ENCODE results near the gene DCK.
"Not testable (repeated sequence)": the region's sequence is repeated elsewhere in the genome, so short reads cannot be mapped to it uniquely, and the experiment has no call there.

Gene DCK

GRCh38 chr4:70993181-70994068 is at the start of gene DCK:
Gene DCK, plus strand, starts transcription at chr4:70993649. Its CDS starts 187 bp downstream, at chr4:70993836.
- peak; percentile 48 for DNase-seq

DNA sequence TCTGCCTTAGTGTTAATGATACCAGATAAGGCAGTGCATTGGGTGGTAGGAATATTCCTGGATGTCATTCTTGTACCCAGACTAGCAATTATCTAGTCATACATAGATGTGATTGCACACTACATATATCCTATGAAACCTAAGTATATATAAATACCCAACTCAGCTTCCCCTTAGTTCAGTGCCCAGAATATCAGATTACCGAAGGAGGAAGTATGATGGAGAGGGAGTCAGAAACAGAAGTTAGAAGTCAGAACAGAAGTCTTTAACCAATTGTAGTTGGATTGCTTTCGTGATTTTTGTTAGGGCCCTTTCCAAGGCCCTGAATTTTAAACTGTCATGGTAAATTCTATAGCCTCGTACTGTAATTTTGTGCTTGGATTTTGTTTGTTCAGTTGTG is 48.4 kb upstream of the DCK start:
- DNase-seq, result no peak

DNA sequence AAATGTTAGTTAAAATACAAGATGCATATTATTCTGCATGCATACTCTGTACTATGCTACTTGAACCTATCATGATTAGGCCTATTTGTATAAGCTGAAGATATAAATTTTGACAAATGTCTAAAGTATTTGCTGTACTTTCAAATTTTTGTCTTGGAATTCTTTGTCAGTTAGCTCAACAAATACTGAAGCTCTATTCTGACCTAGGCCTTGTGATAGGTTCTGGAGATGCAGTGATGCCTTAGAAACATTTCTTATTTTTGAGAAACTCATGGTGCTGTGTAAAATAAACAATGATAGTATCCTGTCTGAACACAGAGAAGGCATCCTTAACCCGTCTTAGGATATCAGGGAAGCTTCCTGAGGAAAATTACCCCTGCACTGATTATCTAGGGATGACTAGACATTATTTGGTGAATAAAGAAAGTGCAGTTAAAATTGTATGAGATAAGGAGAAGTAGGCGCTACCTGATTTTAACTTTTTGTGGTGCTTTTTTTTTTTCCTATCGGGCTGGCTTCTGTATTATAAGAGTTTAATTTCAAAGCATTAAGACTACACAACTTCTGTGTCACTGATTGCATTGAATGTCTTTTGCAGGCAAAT is 47.9 kb upstream of the DCK start:
- no peak for DNase-seq

DNA sequence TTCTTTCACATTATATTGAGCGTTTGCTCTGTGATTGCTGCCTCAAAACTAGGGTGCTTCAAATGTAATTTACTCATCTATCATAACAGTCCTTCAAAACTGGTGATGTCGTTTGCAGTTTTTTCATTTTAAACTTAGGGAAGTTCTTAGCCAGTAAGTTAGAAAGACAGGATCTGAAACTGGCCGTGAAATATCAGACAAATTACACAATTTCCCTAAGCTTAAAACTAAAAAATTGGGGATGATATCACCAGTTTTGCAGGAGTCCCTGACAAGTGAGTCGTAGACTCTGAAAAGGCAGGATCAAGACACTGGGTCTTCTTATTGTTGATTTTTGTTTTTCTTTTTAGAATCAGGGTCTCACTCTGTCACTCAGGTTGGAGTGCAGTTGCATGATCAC is 46.5 kb upstream of the DCK start:
- DNase-seq, result no peak

DNA sequence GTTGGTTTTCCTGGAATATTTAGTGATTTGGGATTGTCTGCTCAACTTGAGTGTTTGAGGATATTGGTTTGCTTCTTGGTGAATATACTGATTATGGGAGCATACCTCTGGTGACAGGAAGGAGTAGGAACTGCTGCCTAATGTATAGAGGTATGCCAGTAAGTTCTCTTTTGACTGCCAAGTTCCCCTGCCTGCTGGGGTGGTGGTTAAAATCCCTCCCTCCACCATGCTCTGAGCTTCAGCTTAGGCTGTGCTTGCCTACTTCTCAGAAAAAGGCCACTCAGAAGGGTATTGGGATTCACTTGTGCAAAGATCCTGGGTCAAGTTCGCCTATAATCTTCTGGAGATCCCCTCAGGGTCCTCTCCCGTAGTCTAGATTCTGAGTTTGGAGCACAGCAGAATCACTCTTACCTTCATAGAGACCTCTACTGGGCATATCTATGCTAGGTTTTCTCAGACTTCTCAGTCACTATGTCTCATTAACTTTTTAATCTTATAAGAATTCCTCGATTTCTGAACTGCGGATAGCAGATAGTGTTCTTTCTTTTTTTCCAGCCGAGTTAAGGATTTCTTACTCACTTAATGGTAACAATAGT is 44.7 kb upstream of the DCK start:
- no peak for DNase-seq

- DNase-seq, result no peak
Observed at GRCh38 chr4:70954032-70954431, 39.4 kb upstream of the DCK start.

GRCh38 chr4:70956549-70957210 is 36.8 kb upstream of the DCK start:
- DNase-seq, result no peak

DNA sequence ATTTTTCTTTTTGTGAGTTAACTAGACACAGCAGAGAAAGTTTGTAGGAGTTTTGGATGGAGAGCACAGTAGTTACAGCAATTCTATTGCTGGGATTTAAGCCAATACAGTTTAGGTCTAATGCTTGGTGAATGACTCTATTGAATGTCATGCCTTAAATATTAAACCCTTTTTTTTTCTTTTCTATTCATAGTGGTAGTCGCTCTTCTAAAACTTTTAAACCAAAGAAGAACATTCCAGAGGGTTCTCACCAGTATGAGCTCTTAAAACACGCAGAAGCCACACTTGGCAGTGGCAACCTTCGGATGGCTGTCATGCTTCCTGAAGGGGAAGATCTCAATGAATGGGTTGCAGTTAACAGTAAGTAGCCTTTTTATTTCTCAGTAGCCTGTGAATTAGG is 34.8 kb upstream of the DCK start:
- peak; percentile 41 for DNase-seq

GRCh38 chr4:70969076-70969475 is 24.4 kb upstream of the DCK start:
- no peak for DNase-seq

- DNase-seq, result no peak
Observed at GRCh38 chr4:70976252-70976651, 17.2 kb upstream of the DCK start.

- no peak for DNase-seq
Observed at GRCh38 chr4:70979445-70980008, 13.9 kb upstream of the DCK start.

DNA sequence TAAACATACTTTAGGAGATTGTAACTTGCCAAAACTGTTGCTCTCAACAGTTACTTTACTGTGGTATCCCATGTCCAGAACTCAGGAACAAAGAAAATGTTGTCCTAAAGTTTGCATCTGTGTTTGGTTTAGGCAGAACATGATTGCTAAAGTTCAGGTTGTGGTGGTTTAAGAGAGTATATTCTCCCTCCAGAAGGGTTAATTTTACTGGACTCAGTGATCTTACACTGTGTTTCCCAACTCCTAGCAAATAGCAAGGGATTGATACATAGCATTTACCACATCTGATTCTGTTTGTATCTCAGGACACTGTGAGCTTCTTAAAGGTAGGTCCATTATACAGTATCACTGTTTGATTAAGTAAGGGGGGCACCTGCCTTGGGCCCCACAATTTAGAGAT is 13.3 kb upstream of the DCK start:
- no peak for DNase-seq

GRCh38 chr4:70984106-70984505 is 9.3 kb upstream of the DCK start:
- DNase-seq, result no peak

DNA sequence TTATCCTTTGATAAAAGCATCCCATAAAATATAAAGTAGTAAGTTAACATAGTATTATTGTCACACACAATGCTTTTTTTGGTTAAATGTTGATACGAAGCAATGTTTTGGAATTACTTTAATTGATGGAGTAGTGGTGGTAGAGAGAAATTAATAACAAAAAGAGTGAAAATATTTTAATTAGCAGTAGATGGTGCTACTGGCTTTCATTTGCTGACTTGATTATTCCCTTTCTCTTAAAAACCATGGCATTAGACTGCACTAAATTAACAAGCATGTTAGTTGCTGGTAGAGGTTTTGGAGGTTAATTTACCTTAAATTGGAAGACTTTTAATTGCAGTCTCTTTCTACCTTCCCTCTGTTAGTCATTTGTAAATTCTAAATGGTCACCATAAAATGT is 8.9 kb upstream of the DCK start:
- DNase-seq, result no peak

DNA sequence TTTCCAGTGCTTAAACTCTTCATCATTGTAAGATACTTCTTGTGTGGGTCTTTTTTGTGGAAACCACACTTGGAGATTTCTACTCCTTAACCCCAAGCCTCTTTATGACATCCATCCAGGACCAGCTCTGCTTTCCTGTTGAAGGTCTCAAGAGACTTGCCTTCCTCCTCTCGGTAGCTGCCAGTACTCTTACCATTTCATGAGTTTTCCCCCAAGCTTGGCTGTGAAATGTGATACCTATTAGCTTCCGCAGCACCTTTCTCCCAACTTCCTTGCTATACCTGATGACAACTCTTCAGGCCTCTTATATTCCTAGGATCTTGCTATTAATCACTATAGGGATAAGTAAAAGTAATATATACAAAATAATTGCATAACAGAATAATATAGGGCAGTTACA is 1.9 kb upstream of the DCK start:
- DNase-seq, result no peak

GRCh38 chr4:70992391-70992881 is 1.0 kb upstream of the DCK start:
- DNase-seq, result no peak

DNA sequence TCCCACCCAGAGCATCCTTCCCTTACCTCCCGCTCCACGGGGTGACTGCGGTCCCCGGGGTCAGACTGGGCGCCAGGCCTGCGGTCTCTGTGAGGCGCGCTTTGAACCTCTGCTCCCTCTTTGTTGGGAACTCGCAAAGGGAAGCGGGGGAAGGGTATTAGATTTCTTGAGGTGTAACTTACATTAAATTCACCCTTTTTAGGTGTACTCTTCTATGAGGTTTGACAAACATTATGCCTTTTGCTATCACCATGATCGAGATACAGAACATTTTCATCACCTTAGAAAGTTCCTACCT is 569 bp downstream of the DCK start:
- DNase-seq, result no peak

GRCh38 chr4:70994387-70995099 is 1.1 kb downstream of the DCK start:
- no peak for DNase-seq

DNA sequence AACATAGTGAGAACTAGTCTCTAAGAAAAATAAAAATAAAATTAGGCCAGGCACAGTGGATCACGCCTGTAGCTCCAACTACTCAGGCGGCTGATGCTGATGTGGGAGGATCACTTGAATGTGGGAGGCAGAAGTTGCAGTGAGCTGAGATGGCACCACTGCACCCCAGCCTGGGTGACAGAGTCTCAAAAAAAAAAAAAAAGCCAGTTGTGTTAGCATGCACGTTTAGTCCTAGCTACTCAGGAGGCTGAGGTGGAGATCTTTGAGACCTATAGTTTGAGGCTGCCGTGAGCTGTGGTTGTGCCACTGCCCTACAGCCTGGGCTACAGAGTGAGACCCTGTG is 2.5 kb downstream of the DCK start:
- DNase-seq, result no peak

DNA sequence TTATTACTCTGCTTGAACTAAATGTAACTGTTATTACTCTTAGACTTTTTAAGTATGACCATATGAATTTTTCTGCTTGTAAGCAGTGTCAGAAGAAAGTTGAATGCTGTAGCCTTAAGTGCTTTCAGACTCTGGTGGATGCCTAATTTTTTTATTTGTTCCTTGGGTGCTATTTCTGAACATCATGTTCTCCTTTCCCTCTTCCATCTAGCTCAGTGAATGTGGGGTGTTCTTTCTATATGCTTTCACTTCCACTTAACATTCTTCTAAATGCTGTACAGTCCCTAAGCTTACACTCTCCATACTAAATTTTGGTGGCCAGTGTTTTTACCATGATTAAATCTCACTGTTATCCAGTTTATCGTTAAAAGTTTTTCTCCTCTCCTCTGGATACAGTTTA is 3.6 kb downstream of the DCK start:
- no peak for DNase-seq

GRCh38 chr4:70997546-70997945 is 4.1 kb downstream of the DCK start:
- no peak for DNase-seq

GRCh38 chr4:70999639-71000038 is 6.2 kb downstream of the DCK start:
- DNase-seq, result not testable (repeated sequence)

GRCh38 chr4:71001363-71001762 is 7.9 kb downstream of the DCK start:
- not testable (repeated sequence) for DNase-seq

Measured in amniotic stem cell (primary cell).